ENCODE results near the gene PIGZ. TPM values are rescaled to one million over a fixed set of nuclear protein-coding genes. Genes with fewer than 3 reads are reported as not detected.

Gene PIGZ
- total RNA-seq, 1 donor from 2014 or later = not detected

DNA sequence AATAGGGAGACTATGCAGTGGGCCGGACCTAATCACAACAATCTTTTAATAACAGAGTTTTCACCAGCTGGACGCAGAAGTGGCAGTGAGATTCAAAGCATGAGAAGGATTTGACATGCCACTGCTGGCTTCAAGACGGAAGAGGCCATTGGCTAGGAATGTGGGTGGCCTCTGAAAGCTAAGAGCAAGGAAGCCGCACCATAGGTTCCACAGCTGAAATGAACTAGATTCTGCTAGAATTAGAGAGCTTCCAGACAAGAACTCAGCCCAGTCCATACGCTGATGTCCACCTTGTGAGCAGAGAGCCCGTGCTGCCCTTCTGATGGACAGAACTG is 19.4 kb downstream of the PIGZ start:
- peak; percentile 15 for DNase-seq (ENCODE audit: low spot score)

DNA sequence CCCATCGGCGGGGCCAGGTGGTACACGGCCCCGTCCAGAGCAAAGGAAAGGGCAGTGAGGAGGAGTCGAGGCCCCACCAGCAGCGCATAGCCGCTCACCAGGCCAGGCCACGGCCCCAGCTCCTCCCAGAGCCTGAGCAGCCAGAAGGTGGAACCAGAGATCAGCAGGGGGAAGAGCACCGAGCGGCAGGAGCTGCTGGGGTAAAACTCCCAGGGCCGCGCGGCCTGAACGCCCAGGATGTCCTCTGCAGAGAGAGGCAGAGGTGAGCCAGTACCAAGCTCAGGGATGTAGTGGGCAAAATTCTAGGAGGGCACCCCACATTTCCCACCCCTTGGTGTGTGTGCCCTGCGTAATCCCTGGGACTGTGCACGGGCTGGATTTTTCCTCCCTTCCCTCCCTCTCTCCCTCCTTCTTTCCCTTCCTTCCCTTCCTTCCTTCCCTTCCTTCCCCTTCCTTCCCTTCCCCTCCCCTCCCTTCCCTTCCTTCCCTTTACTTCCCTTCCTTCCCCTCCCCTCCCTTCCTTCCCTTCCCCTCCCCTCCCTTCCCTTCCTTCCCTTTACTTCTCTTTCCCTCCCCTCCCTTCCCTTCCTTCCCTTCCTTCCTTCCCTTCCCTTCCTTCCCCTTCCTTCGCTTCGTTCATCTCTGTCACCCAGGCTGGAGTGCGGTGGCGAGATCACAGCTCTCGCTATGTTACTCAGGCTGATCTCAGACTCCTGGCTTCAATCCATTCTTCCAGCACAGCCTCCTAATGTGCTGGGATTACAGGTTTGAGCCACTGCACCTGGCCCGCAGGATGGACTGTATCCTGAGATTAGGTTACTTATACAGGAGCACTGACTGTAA is 20.0 kb downstream of the PIGZ start:
- peaks cover 6% of the 10 kb centered on the region for H3K36me3 Mint-ChIP-seq
- Histone ChIP-seq H3K27ac (no peak overlapping the region), H3K36me3 (no peaks in the 10 kb centered on the region), H4K20me1 (ENCODE audit: low read depth) (peaks cover 2% of the 10 kb centered on the region), H3K27me3 (peaks cover 9% of the 10 kb centered on the region), H3F3A (ENCODE audit: low read depth) (no peaks in the 10 kb centered on the region), H3K9me3 (ENCODE audit: low read depth) (no peaks in the 10 kb centered on the region), H3K4me1 (peaks cover 6% of the 10 kb centered on the region), H3K4me2 (no peak overlapping the region), H3K9ac (no peak overlapping the region), H3K4me3 (no peak overlapping the region), H2AFZ (replicated peaks) (no peak overlapping the region), H3K79me2 (ENCODE audit: low read depth) (peaks cover 10% of the 10 kb centered on the region)
- peaks cover 10% of the 10 kb centered on the region for H3K27me3 Mint-ChIP-seq (ENCODE audit: insufficient read depth, low read depth)
- no peak for TF ChIP-seq EZH2 (IDR thresholded peaks at IDR 0.05)
- TF ChIP-seq, protein P1, sequence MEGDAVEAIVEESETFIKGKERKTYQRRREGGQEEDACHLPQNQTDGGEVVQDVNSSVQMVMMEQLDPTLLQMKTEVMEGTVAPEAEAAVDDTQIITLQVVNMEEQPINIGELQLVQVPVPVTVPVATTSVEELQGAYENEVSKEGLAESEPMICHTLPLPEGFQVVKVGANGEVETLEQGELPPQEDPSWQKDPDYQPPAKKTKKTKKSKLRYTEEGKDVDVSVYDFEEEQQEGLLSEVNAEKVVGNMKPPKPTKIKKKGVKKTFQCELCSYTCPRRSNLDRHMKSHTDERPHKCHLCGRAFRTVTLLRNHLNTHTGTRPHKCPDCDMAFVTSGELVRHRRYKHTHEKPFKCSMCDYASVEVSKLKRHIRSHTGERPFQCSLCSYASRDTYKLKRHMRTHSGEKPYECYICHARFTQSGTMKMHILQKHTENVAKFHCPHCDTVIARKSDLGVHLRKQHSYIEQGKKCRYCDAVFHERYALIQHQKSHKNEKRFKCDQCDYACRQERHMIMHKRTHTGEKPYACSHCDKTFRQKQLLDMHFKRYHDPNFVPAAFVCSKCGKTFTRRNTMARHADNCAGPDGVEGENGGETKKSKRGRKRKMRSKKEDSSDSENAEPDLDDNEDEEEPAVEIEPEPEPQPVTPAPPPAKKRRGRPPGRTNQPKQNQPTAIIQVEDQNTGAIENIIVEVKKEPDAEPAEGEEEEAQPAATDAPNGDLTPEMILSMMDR (IDR thresholded peaks at IDR 0.05) = peak; percentile 19
- no peak overlapping the region for H3K4me3 Mint-ChIP-seq
- DNase-seq (ENCODE audit: low spot score) = peak; percentile 32
- peak overlapping the region; percentile 84 for H3K27ac Mint-ChIP-seq
- H3K9me3 Mint-ChIP-seq = no peaks in the 10 kb centered on the region
- H3K4me1 Mint-ChIP-seq = peaks cover 18% of the 10 kb centered on the region

More for the DNA sequence above, 19.4 kb downstream of the PIGZ start:
- Histone ChIP-seq H3K9me3 (ENCODE audit: low read depth) (no peaks in the 10 kb centered on the region), H2AFZ (replicated peaks) (no peak overlapping the region), H3K27ac (no peak overlapping the region), H3K9ac (no peak overlapping the region), H3K4me3 (no peak overlapping the region), H3K79me2 (ENCODE audit: low read depth) (peaks cover 4% of the 10 kb centered on the region), H3K27me3 (peaks cover 15% of the 10 kb centered on the region), H3K36me3 (no peaks in the 10 kb centered on the region), H3K4me1 (peaks cover 3% of the 10 kb centered on the region), H4K20me1 (ENCODE audit: low read depth) (no peaks in the 10 kb centered on the region), H3K4me2 (no peak overlapping the region), H3F3A (ENCODE audit: low read depth) (no peaks in the 10 kb centered on the region)
- Mint-ChIP-seq H3K9me3 (no peaks in the 10 kb centered on the region), H3K27me3 (ENCODE audit: insufficient read depth, low read depth) (peaks cover 10% of the 10 kb centered on the region), H3K36me3 (peaks cover 6% of the 10 kb centered on the region), H3K4me3 (no peak overlapping the region), H3K4me1 (peaks cover 12% of the 10 kb centered on the region), H3K27ac (peak overlapping the region; percentile 84)
- TF ChIP-seq, protein P1 (IDR thresholded peaks at IDR 0.05) = no peak
- TF ChIP-seq EZH2phosphoT487 (IDR thresholded peaks at IDR 0.05) (no peak), EZH2 (IDR thresholded peaks at IDR 0.05) (no peak)

DNA sequence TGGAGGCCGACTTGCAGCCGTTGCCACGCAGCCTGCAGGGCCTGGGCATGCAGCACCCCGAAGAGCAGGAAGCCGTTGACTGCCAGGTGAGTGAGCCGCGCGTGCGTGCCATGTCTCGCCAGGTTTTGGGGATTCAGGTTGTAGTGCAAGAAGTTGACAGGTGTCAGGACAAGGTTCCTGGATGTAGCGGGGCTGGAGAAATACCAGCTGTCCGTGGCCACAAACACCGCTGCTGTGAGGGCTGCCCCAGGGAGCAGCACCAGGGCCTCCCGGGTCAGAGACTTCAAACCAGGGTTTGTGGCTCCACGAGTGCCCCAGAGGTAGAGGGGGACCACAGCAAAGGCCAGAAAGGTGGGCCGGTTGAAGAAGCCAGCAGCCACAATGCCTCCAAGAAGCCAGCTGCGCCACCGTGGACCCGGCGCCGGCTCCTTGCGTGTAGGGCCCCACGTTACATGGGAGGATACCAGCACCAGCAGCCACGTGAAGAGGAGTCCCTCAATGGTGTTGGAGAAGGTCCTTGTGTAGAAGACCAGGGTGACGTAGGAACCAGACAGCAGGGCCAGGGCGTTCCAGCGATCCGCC is 20.7 kb downstream of the PIGZ start:
- no peak for DNase-seq (ENCODE audit: low spot score)
- no peak overlapping the region for H3K4me2 ChIP-seq
- no peaks in the 10 kb centered on the region for H3K9me3 ChIP-seq (ENCODE audit: low read depth)
- H3K4me1 ChIP-seq = peaks cover 9% of the 10 kb centered on the region
- H3K27ac Mint-ChIP-seq = no peak overlapping the region
- peaks cover 6% of the 10 kb centered on the region for H3K36me3 Mint-ChIP-seq
- peaks cover 10% of the 10 kb centered on the region for H3K27me3 Mint-ChIP-seq (ENCODE audit: insufficient read depth, low read depth)
- H3K4me1 Mint-ChIP-seq = peaks cover 26% of the 10 kb centered on the region
- H3K9me3 Mint-ChIP-seq = no peaks in the 10 kb centered on the region
- peaks cover 4% of the 10 kb centered on the region for H3K27me3 ChIP-seq
- no peak overlapping the region for H2AFZ ChIP-seq (replicated peaks)
- no peak overlapping the region for H3K27ac ChIP-seq
- peaks cover 17% of the 10 kb centered on the region for H3K79me2 ChIP-seq (ENCODE audit: low read depth)
- no peaks in the 10 kb centered on the region for H3K36me3 ChIP-seq
- TF ChIP-seq EZH2phosphoT487 (IDR thresholded peaks at IDR 0.05) (no peak), EZH2 (IDR thresholded peaks at IDR 0.05) (no peak)
- TF ChIP-seq, protein P1 (IDR thresholded peaks at IDR 0.05) = no peak
- no peak overlapping the region for H3K4me3 ChIP-seq
- no peak overlapping the region for H3K9ac ChIP-seq
- peaks cover 9% of the 10 kb centered on the region for H4K20me1 ChIP-seq (ENCODE audit: low read depth)
- no peaks in the 10 kb centered on the region for H3F3A ChIP-seq (ENCODE audit: low read depth)
- H3K4me3 Mint-ChIP-seq = no peak overlapping the region
